HEK293T (cell line): ENCODE data around the gene RAB9B.

Source experiments
- BHLHE40 ChIP-seq: fragments of 450-650 bp; IDR thresholded peaks from 2 replicates; pipeline ENCODE4 v1.6.1; 2016; ENCODE audit warnings: mild to moderate bottlenecking, moderate library complexity, borderline replicate concordance
- ELF4 ChIP-seq: fragments of 450-650 bp; IDR thresholded peaks from 2 replicates; pipeline ENCODE4 v1.6.1; 2017; ENCODE audit warnings: antibody characterized with exemption
- FOXK2 ChIP-seq: fragments of 450-650 bp; IDR thresholded peaks from 2 replicates; pipeline ENCODE4 v1.6.1; 2016; ENCODE audit warnings: mild to moderate bottlenecking
- HDGF ChIP-seq: fragments of 450-650 bp; IDR thresholded peaks from 2 replicates; pipeline ENCODE4 v1.6.1; 2017; ENCODE audit warnings: antibody characterized with exemption, borderline replicate concordance
- SP1 ChIP-seq: fragments of 450-650 bp; IDR thresholded peaks from 2 replicates; pipeline ENCODE4 v1.6.1; 2017
- SUZ12 ChIP-seq: fragments of 450-650 bp; IDR thresholded peaks from 2 replicates; pipeline ENCODE4 v1.6.1; 2016; ENCODE audit warnings: mild to moderate bottlenecking
- TARDBP ChIP-seq: fragments of 450-650 bp; IDR thresholded peaks from 2 replicates; pipeline ENCODE4 v1.6.1; 2016
- ZNF384 ChIP-seq: fragments of 450-650 bp; IDR thresholded peaks from 2 replicates; pipeline ENCODE4 v1.6.1; 2016

DNA sequence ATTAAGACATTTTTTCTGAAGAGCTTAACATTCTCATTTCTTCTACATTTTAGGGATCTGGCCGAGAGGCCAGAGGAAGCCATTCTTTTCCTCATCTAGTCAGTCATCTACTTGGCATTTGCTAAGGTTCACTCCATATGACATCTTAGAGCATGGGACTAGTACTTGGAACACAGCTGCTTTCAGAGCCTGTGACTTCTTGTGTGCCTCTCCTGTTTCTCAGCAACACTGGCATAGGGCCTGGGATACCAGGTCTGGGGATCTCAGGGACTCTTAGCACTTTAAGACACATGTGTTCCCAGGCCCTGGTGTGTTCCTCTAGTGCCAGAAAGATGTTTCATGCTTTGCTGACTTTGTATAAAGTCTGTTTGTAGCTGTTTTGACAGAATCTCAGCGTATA lies 48.1 kb downstream of the RAB9B start:
- TF ChIP-seq ELF4 (no peak), SP1 (no peak), ZNF384 (no peak), HDGF (no peak), SUZ12 (no peak), BHLHE40 (no peak), FOXK2 (no peak), TARDBP (no peak)
